ENCODE results near the gene PGM2.
"Not testable (repeated sequence)": the region's sequence is repeated elsewhere in the genome, so short reads cannot be mapped to it uniquely, and the experiment has no call there.

Gene PGM2

DNA sequence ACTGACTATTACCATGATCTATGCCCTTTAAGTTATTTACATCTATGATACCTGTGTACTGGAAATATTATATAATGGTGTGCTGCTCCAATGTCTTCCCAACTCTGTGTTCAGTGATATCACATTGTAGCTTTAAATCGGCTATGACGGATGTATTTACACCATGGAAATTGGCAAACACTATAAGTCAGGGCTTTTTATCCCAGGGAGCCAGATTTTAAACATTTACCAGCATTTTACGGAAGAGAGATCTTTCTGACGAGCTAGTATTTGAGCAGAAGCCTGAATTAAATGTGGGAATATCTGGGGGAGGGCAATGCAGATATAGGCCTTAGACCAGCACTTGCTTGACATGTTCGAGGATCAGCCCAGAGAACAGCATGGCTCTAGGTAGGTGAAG lies 7.7 kb upstream of the PGM2 start:
- DNase-seq = no peak

GRCh38 chr4:37820458-37820857 lies 6.0 kb upstream of the PGM2 start:
- DNase-seq = not testable (repeated sequence)

- no peak for DNase-seq
Measured at GRCh38 chr4:37821953-37822605, 4.4 kb upstream of the PGM2 start.

DNA sequence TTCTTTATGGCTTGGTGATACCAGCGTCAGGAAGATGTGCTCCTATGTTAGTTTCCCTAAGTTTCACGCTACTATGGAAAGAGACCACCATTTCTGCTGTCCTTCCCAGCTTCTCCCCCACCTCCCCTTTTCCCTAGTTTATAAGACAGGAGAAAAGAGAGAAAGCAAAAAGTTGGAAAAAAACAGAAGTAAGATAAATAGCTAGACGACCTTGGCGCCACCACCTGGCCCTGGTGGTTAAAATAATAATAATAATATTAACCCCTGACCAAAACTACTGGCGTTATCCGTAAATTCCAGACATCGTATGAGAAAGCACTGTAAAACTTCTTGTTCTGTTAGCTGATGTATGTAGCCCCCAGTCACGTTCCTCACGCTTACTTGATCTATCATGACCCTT lies 985 bp upstream of the PGM2 start:
- not testable (repeated sequence) for DNase-seq

- peak; percentile 13 for DNase-seq
Measured at GRCh38 chr4:37825968-37826294, 555 bp upstream of the PGM2 start.

GRCh38 chr4:37827030-37827685 lies 672 bp downstream of the PGM2 start:
- DNase-seq = no peak

DNA sequence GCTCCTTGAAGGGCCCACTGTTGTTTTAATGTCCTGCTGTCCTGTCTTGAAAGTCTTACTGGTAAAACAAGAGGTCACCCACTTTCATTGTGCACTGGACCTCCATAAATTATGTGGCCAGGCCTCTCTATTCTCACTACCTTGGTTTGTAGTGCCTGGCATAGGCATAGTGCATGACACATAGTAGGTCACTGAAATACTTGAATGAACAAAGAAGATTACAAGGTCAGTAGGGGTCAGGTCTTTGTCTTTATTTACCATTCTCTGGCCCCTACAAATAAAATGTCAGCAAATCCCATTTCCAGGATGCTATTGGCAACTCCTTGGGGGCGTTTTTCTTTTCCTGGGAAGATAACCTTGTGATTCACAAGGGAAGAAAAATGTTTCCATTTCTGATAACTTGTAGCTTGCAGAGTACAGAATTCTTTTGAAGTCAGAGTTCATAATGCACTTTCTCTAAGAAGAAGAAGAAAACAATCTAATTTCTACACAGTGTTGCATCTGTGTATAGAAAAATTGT lies 1.4 kb downstream of the PGM2 start:
- no peak for DNase-seq

DNA sequence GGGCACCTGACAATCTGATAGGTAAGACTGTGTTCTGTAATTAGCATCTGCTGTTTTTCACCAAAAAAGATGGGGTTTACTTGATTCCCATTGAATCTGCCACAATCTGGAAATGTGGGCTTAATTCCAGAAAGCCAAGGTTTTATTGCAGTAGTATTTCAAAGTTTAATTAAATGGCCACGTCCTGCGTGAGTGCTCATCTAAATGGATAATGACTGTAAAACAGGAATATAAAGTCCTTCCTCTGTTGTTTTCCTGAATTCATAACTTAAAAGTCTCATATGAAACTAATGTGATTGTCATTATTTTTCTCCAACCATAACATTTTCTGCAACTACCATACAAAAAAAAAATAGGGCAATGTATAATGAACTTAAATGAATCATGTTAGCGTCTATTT lies 2.4 kb downstream of the PGM2 start:
- DNase-seq = no peak

DNA sequence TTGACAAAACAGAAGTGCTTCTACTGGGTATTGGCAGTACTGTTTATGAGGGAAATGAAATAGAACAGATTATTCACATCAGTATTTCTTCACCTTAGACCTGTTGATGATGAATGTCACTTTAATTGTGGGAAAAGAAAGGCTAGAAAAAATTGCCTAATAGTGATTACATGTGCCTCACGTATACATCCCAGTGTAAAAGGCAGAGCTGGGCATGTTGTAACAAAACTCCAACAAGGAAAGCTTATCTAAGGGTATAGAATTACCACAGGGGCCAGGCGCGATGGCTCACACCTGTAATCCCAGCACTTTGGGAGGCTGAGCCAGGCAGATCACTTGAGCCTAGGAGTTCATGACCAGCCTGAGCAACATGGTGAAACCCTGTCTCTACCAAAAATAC lies 4.2 kb downstream of the PGM2 start:
- no peak for DNase-seq

DNA sequence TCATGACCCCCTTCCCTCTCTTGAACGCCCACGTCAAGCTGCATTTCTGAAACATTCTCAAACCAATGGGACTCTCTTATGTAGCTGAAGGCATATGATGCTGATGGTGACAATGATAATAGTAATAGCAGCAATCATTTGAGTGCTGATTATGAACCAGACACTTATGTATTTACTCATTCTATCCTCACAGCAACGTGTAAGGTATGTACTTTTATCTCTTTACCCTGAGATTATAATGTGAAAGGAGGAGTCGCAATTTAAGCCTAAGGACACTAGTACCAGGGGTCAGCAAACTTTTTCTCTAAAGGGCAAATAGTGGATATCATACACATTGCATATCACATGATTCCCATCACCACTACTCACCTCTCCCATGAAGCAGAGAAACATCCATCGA lies 8.5 kb downstream of the PGM2 start:
- DNase-seq = no peak

DNA sequence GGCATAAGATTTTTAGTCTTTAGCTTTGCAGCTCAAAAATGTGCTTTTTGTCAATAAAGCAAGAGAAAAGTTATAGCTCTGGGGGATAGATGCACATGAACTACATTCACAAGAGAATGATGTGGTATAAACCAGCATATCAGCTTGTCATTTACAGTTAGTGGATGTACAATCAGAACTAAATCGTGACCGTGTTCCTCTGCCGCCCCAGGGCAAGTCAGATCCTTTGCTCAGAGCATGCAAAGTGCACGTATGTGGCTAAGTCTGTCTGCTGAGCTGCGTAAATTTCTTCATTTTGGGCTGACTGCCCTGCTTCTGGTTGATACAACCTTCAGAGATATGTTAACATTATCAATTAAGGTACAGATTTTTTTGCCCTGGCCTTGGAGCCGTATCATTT lies 9.3 kb downstream of the PGM2 start:
- no peak for DNase-seq

DNA sequence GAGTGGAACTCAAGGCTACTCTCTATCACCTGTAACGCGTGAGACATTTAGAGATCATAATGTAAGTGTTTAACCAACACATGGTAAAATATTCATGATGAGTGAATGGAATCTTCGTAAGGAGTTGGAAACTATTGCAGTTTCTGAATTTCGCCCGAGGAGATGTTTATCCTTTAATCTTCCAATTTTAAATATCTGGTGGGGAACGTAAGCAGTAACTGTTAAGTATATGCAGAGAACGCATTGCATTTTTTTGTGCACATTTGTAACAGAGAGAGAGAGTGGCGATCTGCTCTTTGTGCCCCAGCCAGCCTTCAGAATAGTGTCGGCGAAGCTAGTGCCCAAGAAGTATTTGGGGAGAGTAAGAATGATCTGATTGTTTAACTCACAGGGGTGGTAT lies 9.8 kb downstream of the PGM2 start:
- DNase-seq = no peak

GRCh38 chr4:37836838-37837440 lies 10.5 kb downstream of the PGM2 start:
- DNase-seq = no peak

GRCh38 chr4:37837446-37837845 lies 11.0 kb downstream of the PGM2 start:
- DNase-seq = peak; percentile 8

- no peak for DNase-seq
Measured at GRCh38 chr4:37839426-37839825, 12.9 kb downstream of the PGM2 start.

- no peak for DNase-seq
Measured at GRCh38 chr4:37844204-37844603, 17.7 kb downstream of the PGM2 start.

DNA sequence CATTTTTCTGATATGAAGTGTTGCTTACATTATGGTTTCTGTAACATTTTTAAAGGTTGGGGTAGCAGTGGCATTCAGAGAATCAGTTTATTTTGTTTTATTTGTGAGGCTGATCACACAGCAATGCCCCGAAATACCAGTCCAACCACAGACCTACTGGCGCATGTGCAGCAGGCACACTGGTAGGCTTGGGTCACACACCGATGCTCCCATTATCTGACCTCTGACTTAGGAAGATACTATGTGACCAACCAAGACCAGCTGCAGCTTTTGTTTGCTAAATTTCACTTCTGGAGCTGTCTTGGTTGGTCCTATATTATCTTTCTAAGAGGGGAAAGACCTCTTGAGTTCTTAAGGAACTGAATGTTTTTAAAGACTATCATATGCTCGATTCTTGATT lies 18.7 kb downstream of the PGM2 start:
- DNase-seq = no peak

DNA sequence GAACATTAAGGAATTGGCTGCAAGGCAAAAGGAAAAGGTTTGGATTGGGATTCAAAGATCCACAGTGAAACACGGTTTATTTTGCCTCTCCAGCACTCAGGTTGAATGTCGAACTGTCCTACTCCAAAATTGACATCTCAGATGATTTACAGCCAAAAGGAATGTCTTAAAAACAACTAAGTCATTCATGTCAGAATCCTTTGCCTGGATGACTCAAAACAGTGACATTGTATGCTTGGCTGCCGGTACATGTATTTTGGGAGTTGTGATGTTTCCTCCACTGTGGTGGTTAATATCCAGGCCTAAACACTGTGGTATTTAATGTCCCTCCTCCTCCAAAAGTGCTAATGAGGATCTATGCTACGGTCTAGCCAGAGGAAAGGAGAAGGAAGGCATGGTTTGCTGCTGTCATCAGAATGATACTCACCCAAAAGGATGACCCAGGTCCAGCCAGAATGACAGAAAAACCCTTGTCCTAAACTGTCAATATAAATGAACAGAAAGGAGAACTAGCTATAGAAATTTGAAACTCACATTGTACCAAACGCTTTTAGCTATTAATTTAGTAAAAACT lies 20.9 kb downstream of the PGM2 start:
- no peak for DNase-seq

GRCh38 chr4:37852376-37852775 lies 25.9 kb downstream of the PGM2 start:
- no peak for DNase-seq

DNA sequence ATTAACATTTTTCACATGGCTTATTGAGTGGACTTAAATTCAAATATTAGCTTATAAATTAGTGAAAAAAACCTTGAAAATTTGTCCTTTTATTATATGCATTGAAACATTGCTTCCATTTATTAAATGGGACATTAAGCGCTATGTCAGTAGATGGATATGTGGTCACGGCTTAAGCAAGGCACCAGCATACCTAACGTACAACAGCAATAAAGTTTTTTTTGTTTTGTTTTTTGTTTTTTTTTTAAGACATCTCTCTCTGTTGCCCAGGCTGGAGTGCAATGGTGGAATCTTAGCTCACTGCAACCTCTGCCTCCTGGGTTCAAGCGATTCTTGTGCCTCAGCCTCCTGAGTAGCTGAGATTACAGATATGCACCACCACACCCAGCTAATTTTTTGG lies 31.6 kb downstream of the PGM2 start:
- no peak for DNase-seq

- no peak for DNase-seq
Measured at GRCh38 chr4:37858872-37859271, 32.4 kb downstream of the PGM2 start.

GRCh38 chr4:37860266-37860665 lies 33.8 kb downstream of the PGM2 start:
- no peak for DNase-seq

DNA sequence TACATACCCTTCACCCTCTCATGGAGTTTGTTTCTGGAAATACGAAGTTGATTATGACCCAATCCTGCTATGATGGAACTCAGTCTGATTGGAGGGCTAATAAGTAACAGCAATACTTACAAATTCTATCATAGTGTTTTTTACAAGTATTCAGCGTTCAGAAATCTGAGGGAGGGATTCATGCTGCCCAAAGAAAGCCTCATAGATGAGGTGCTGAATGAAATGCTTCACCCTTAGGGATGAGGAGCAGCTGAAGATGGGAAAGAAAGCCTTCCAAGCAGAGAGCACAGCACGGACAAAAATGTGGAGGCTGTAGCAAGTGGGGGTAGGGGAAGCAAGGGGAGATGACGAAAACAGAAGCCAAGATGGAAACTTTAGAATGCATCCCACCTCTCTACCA lies 36.5 kb downstream of the PGM2 start:
- DNase-seq = no peak

- no peak for DNase-seq
Measured at GRCh38 chr4:37864786-37865185, 38.3 kb downstream of the PGM2 start.

Measured in CD4-positive, alpha-beta T cell treated with Interleukin-21 for 1 hour (primary cell).